NCI-H1417 treated with DMSO at 0.1 percent for 48 hours (cell line): ENCODE results near the gene MBTPS1.

Experiments
- DNase-seq: peaks from one replicate; lab custom pipeline; 2025; lab: John Stamatoyannopoulos, UW

The MBTPS1 gene

DNA sequence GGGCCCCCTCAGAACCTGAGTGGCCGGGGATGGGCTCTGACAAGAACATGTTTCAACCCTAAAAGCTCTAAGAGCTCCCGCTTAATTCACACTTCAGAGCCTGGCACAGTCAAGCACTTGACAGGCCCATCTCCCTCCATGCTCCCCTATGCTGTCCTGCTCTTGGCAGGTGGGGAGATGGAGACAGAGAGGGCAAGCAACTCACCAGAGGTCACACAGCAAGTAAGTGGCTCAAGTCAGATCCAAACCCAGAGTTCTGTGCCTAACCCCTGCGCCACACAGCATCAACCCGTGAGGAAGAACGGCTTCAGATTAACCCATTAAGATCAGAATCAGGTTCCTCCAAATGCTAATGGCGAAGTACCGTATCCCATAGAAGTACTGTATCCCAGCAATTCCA is 112.3 kb downstream of the MBTPS1 start:
- DNase-seq = no peak
